ENCODE measurements around the gene XPNPEP1.

The XPNPEP1 gene

DNA sequence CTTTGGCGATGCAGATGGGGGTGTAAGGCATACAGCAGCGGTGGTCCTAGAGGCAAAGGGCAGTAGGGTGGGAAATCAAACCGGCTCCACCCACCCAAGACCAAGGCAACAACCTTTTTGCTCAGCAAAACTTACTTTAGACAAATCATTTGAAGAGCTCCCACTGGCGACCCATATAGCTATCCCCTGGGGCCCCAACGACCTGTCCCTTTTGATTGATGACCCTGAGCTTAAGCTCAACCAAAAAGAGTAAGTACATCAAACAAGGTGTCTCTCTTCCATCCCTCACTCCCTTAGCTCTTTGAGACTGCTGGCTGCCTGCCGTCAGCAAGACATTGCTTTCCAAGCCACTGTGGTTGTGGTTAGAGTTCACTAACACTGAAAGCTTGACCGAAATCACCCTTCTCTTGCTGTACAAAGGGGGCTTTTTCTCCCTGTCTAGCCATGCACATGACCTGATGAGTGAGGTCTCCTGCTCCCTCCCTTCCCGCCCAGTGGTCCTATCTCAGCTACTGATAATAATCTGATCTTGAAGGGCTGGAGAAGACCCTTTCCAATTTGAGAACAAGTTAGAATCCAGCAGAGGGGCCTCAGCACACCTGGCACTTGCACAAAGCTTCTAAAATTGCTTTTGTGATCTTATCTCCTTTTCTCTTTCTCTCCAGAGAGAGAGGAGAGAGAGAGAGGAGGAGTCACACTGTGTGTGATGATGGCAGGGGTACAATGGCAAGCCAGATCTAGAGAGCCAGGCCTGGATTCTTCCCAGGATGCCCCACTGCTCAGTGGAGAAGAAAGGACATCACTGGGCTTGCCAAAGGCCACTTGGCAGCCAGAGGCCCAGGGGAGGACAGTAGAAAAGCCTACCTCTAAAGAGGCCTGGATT, 42.2 kb downstream of the XPNPEP1 start:
- no peak overlapping the region for H3K23ac ChIP-seq (ENCODE audit: low read length)

DNA sequence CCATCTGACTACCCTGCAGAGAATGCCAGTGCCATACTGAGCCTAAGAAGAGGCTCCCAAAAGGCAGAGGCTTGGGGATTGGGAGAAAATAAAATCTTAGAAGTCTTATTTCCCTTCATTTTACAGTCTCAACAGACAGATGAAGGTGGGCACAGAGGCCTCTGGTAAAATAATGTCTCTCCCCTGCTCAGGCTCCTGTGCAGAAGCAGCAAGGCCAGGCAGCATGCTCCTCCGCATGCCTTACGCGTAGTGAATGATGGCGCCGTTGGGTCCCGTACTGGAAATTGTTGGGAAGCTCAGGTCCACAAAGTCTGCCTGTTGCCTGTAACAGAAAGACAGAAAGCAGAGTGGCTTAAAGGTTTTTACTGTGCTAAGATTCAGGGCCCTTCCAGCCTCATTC, 45.8 kb downstream of the XPNPEP1 start:
- no peak overlapping the region for H4K8ac ChIP-seq (ENCODE audit: low read depth, low read length)
- H3K36me3 ChIP-seq (ENCODE audit: control insufficient read depth in 1 of 2, insufficient read depth in 2 of 2, low read length in 2 of 2) = peaks cover 30 to 51% of the 10 kb centered on the region in 2 experiments
- H3K14ac ChIP-seq (ENCODE audit: low read length) = no peak overlapping the region
- no peak overlapping the region for H3K4me3 ChIP-seq (ENCODE audit: low read depth, low read length)
- no peak for DNase-seq
- H3K9ac ChIP-seq (ENCODE audit: low read length) = no peak overlapping the region
- H2AK5ac ChIP-seq (ENCODE audit: low read length) = no peak overlapping the region
- no peaks in the 10 kb centered on the region for H3K79me2 ChIP-seq (ENCODE audit: control insufficient read depth, insufficient read depth, low read length, poor library complexity)
- no peak overlapping the region for H3K23ac ChIP-seq (ENCODE audit: low read length)
- H3K4ac ChIP-seq (ENCODE audit: low read depth, low read length) = no peak overlapping the region
- no peak overlapping the region for H2BK120ac ChIP-seq (ENCODE audit: insufficient read depth, low read length, poor library complexity)
- H4K12ac ChIP-seq (ENCODE audit: low read depth, low read length) = no peak overlapping the region
- no peak overlapping the region for H2AFZ ChIP-seq (ENCODE audit: insufficient read depth, low read length, poor library complexity)
- no peaks in the 10 kb centered on the region for H3K4me1 ChIP-seq (ENCODE audit: control insufficient read depth in 1 of 2, insufficient read depth in 2 of 2, low read length in 2 of 2)
- H4K91ac ChIP-seq (ENCODE audit: low read depth, low read length) = no peak overlapping the region
- H2BK12ac ChIP-seq (ENCODE audit: low read length) = no peak overlapping the region
- H3K79me1 ChIP-seq (ENCODE audit: low read length) = no peaks in the 10 kb centered on the region
- H3K27me3 ChIP-seq (ENCODE audit: insufficient read depth, low read length) = no peaks in the 10 kb centered on the region
- no peak overlapping the region for H2BK5ac ChIP-seq (ENCODE audit: low read depth, low read length, poor library complexity)
- no peaks in the 10 kb centered on the region for H3K9me3 ChIP-seq (ENCODE audit: insufficient read depth, low read depth, low read length)
- H3K18ac ChIP-seq (ENCODE audit: low read length) = no peak overlapping the region
- no CpG with 5 or more reads among the region's 6 CpGs for WGBS (ENCODE audit: extremely low coverage, insufficient coverage, insufficient read length)
- H3K4me2 ChIP-seq (ENCODE audit: low read length) = no peak overlapping the region
- no peak overlapping the region for H3K27ac ChIP-seq (ENCODE audit: low read depth, low read length)

More for the DNA sequence above, 42.2 kb downstream of the XPNPEP1 start:
- H2AFZ ChIP-seq (ENCODE audit: insufficient read depth, low read length, poor library complexity) = no peak overlapping the region
- H3K36me3 ChIP-seq (ENCODE audit: control insufficient read depth in 1 of 2, insufficient read depth in 2 of 2, low read length in 2 of 2) = peaks cover 36 to 49% of the 10 kb centered on the region in 2 experiments
- peaks cover 4% of the 10 kb centered on the region in 2 experiments for H3K4me1 ChIP-seq (ENCODE audit: control insufficient read depth in 1 of 2, insufficient read depth in 2 of 2, low read length in 2 of 2)
- H3K4me3 ChIP-seq (ENCODE audit: low read depth, low read length) = no peak overlapping the region
- H3K79me2 ChIP-seq (ENCODE audit: control insufficient read depth, insufficient read depth, low read length, poor library complexity) = no peaks in the 10 kb centered on the region
- H3K4ac ChIP-seq (ENCODE audit: low read depth, low read length) = no peak overlapping the region
- no CpG with 5 or more reads among the region's 8 CpGs for WGBS (ENCODE audit: extremely low coverage, insufficient coverage, insufficient read length)
- H4K91ac ChIP-seq (ENCODE audit: low read depth, low read length) = no peak overlapping the region
- H4K8ac ChIP-seq (ENCODE audit: low read depth, low read length) = no peak overlapping the region
- H3K14ac ChIP-seq (ENCODE audit: low read length) = no peak overlapping the region
- H4K12ac ChIP-seq (ENCODE audit: low read depth, low read length) = no peak overlapping the region
- no peak overlapping the region for H3K18ac ChIP-seq (ENCODE audit: low read length)
- H3K4me2 ChIP-seq (ENCODE audit: low read length) = no peak overlapping the region
- no peak overlapping the region for H2BK12ac ChIP-seq (ENCODE audit: low read length)
- H2AK5ac ChIP-seq (ENCODE audit: low read length) = no peak overlapping the region
- DNase-seq = no peak
- H3K79me1 ChIP-seq (ENCODE audit: low read length) = no peaks in the 10 kb centered on the region
- no peaks in the 10 kb centered on the region for H3K27me3 ChIP-seq (ENCODE audit: insufficient read depth, low read length)
- H3K9me3 ChIP-seq (ENCODE audit: insufficient read depth, low read depth, low read length) = no peaks in the 10 kb centered on the region
- no peak overlapping the region for H3K27ac ChIP-seq (ENCODE audit: low read depth, low read length)
- no peak overlapping the region for H2BK5ac ChIP-seq (ENCODE audit: low read depth, low read length, poor library complexity)
- no peak overlapping the region for H3K9ac ChIP-seq (ENCODE audit: low read length)
- H2BK120ac ChIP-seq (ENCODE audit: insufficient read depth, low read length, poor library complexity) = no peak overlapping the region

DNA sequence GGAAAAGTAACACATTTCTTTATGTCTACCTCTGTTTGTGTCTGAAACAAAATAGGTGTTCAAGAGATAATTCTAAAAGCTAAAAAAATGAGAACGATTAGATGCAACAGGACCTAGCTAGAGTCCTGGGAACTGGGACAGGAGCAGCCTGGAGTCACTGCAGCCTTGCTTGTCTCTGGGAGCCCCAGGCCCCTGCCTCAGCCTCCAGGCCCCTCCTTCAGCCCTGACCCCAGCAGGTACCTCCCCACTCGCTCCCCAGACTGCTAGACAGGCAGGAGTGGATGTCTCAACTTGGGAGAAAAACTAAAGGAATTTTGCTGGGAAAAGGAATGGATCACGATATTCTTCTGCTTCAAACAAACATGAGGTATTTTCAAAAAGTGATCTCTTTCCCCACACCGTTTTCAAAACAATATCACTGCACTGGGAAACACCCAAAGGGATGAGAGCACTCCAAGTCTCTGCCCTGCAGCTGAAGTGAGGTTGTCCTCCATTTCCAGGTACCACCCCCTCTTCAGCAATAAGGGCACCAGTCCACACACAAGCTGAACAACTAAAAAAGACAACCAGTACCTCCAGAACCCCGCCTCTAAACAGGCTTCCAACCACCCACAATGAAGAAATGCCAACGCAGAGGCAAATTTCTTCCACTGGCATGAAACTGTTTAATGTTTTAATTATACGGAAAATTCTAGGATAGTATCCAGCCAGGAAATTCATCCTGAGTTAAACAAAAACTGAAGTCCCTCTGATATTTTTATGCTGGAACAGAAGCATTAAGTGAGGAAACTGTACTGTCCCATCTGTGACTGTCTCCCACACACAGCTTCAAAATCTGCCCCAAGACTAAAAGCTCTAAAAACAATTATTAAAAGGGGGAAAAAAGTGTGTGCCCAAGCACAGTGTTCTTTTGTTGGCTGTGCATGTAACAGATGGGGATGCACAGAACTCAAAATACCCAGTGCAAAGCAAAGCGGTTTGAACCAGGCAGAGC, 47.2 kb downstream of the XPNPEP1 start:
- no peak overlapping the region for H2BK120ac ChIP-seq (ENCODE audit: insufficient read depth, low read length, poor library complexity)
- DNase-seq = no peak
- no peak overlapping the region for H4K12ac ChIP-seq (ENCODE audit: low read depth, low read length)
- H4K91ac ChIP-seq (ENCODE audit: low read depth, low read length) = no peak overlapping the region
- no peak overlapping the region for H3K4ac ChIP-seq (ENCODE audit: low read depth, low read length)
- H3K79me1 ChIP-seq (ENCODE audit: low read length) = no peaks in the 10 kb centered on the region
- no peak overlapping the region for H4K8ac ChIP-seq (ENCODE audit: low read depth, low read length)
- WGBS (ENCODE audit: extremely low coverage, insufficient coverage, insufficient read length) = no CpG with 5 or more reads among the region's 8 CpGs
- H3K36me3 ChIP-seq (ENCODE audit: control insufficient read depth in 1 of 2, insufficient read depth in 2 of 2, low read length in 2 of 2) = peaks cover 26 to 48% of the 10 kb centered on the region in 2 experiments
- no peak overlapping the region for H3K4me3 ChIP-seq (ENCODE audit: low read depth, low read length)
- H2AFZ ChIP-seq (ENCODE audit: insufficient read depth, low read length, poor library complexity) = no peak overlapping the region
- H3K4me2 ChIP-seq (ENCODE audit: low read length) = no peak overlapping the region
- no peak overlapping the region for H3K9ac ChIP-seq (ENCODE audit: low read length)
- no peaks in the 10 kb centered on the region for H3K27me3 ChIP-seq (ENCODE audit: insufficient read depth, low read length)
- no peak overlapping the region for H2AK5ac ChIP-seq (ENCODE audit: low read length)
- H3K14ac ChIP-seq (ENCODE audit: low read length) = no peak overlapping the region
- H3K18ac ChIP-seq (ENCODE audit: low read length) = no peak overlapping the region
- no peak overlapping the region for H2BK12ac ChIP-seq (ENCODE audit: low read length)
- no peak overlapping the region for H3K23ac ChIP-seq (ENCODE audit: low read length)
- no peak overlapping the region for H2BK5ac ChIP-seq (ENCODE audit: low read depth, low read length, poor library complexity)
- H3K79me2 ChIP-seq (ENCODE audit: control insufficient read depth, insufficient read depth, low read length, poor library complexity) = no peaks in the 10 kb centered on the region
- no peaks in the 10 kb centered on the region for H3K4me1 ChIP-seq (ENCODE audit: control insufficient read depth in 1 of 2, insufficient read depth in 2 of 2, low read length in 2 of 2)
- H3K9me3 ChIP-seq (ENCODE audit: insufficient read depth, low read depth, low read length) = peaks cover 2% of the 10 kb centered on the region
- H3K27ac ChIP-seq (ENCODE audit: low read depth, low read length) = no peak overlapping the region

DNA sequence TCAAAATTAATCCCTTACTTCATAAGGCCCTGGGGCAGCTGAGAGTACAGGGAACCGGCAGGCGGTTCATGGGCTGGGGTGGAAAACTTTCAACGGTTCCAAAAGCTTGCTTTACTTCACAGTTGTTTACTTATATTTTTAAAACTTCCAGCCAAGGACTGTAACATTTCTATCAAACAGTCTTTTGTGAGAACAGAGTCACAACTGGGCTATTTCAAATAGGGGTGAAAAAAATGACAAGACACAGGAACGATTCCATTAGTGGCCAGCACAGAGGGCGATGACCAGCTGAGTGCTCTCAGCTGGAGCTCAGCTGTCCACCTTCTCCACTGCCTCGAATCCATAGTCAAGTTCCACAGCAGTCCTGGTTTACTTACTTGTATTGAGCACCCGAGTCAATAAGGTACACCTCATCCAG, 48.2 kb downstream of the XPNPEP1 start:
- no peak overlapping the region for H3K4me3 ChIP-seq (ENCODE audit: low read depth, low read length)
- H2BK12ac ChIP-seq (ENCODE audit: low read length) = no peak overlapping the region
- H3K18ac ChIP-seq (ENCODE audit: low read length) = no peak overlapping the region
- no peak overlapping the region for H4K12ac ChIP-seq (ENCODE audit: low read depth, low read length)
- no peak overlapping the region for H3K27ac ChIP-seq (ENCODE audit: low read depth, low read length)
- H3K9ac ChIP-seq (ENCODE audit: low read length) = no peak overlapping the region
- H3K79me1 ChIP-seq (ENCODE audit: low read length) = no peaks in the 10 kb centered on the region
- H3K9me3 ChIP-seq (ENCODE audit: insufficient read depth, low read depth, low read length) = peaks cover 2% of the 10 kb centered on the region
- H3K27me3 ChIP-seq (ENCODE audit: insufficient read depth, low read length) = no peaks in the 10 kb centered on the region
- no peak overlapping the region for H3K4ac ChIP-seq (ENCODE audit: low read depth, low read length)
- H4K91ac ChIP-seq (ENCODE audit: low read depth, low read length) = no peak overlapping the region
- no peak overlapping the region for H3K23ac ChIP-seq (ENCODE audit: low read length)
- peaks cover 23 to 43% of the 10 kb centered on the region in 2 experiments for H3K36me3 ChIP-seq (ENCODE audit: control insufficient read depth in 1 of 2, insufficient read depth in 2 of 2, low read length in 2 of 2)
- no peak overlapping the region for H3K14ac ChIP-seq (ENCODE audit: low read length)
- no peak overlapping the region for H4K8ac ChIP-seq (ENCODE audit: low read depth, low read length)
- H3K4me2 ChIP-seq (ENCODE audit: low read length) = no peak overlapping the region
- no peak for DNase-seq
- WGBS (ENCODE audit: extremely low coverage, insufficient coverage, insufficient read length) = no CpG with 5 or more reads among the region's 7 CpGs
- no peak overlapping the region for H2AK5ac ChIP-seq (ENCODE audit: low read length)
- H3K79me2 ChIP-seq (ENCODE audit: control insufficient read depth, insufficient read depth, low read length, poor library complexity) = no peaks in the 10 kb centered on the region
- H2BK5ac ChIP-seq (ENCODE audit: low read depth, low read length, poor library complexity) = no peak overlapping the region
- H3K4me1 ChIP-seq (ENCODE audit: control insufficient read depth in 1 of 2, insufficient read depth in 2 of 2, low read length in 2 of 2) = no peaks in the 10 kb centered on the region
- H2BK120ac ChIP-seq (ENCODE audit: insufficient read depth, low read length, poor library complexity) = no peak overlapping the region
- no peak overlapping the region for H2AFZ ChIP-seq (ENCODE audit: insufficient read depth, low read length, poor library complexity)

Data from trophoblast cell (in vitro differentiated cells and primary cell).